Panc1 (cell line): Measurements from ENCODE around the gene AIFM1. TPM values are rescaled to one million over a fixed set of nuclear protein-coding genes. Genes with fewer than 3 reads are reported as not detected.

Experiments used
- ATAC-seq: fragments of 200-7000 bp; cut with Tn5 transposase; 2 replicates; pipeline ENCODE4 v1.9.1; 2020; ENCODE audit warnings: mild to moderate bottlenecking, moderate library complexity
- BruUV-seq: library from RNA; stranded (reverse); fragments of 400-500 nt; replicated peaks from 2 replicates; lab custom pipeline; 2021; lab: Mats Ljungman, UMichigan
- CTCF ChIA-PET: fragments of 300-600 bp; sonication (Branson Sonifier 250); formaldehyde crosslinking; loops from one replicate; lab custom pipeline; 2022; ENCODE audit warnings: antibody characterized with exemption; lab: Charles Lee
- POLR2A ChIA-PET: fragments of 300-600 bp; sonication (Branson Sonifier 250); formaldehyde crosslinking; loops from one replicate; lab custom pipeline; 2022; ENCODE audit warnings: antibody characterized with exemption; lab: Charles Lee
- DNase-seq: peaks from one replicate; pipeline ENCODE4 v3.0.0-alpha.2; 2010; ENCODE audit warnings: low read depth, low spot score
- H3K27ac ChIP-seq: 2 replicates; pipeline ENCODE4 v1.5.1; 2011; ENCODE audit warnings: mild to moderate bottlenecking, low read length, inconsistent platforms
- H3K27me3 ChIP-seq: fragments of 200-500 bp; sonication (Bioruptor generic); 2 replicates; pipeline ENCODE4 v1.6.0; 2014; ENCODE audit warnings: low read length, inconsistent platforms; ENCODE audit not compliant: control insufficient read depth, insufficient read depth
- H3K36me3 ChIP-seq: fragments of 200-500 bp; sonication (Bioruptor generic); 2 replicates; pipeline ENCODE4 v1.5.1; 2014; ENCODE audit warnings: inconsistent platforms, mild to moderate bottlenecking, low read length, moderate library complexity; ENCODE audit not compliant: control insufficient read depth, insufficient read depth
- H3K4me1 ChIP-seq: 2 replicates; pipeline ENCODE4 v1.5.1; 2011; ENCODE audit warnings: inconsistent platforms, mild to moderate bottlenecking, low read length, moderate library complexity; ENCODE audit not compliant: control insufficient read depth, insufficient read depth
- H3K4me3 ChIP-seq, 2 experiments: 2 replicates each; pipeline ENCODE4 v1.5.1; 2011 to 2012; ENCODE audit warnings: low read depth in 2 of 2, low read length in 2 of 2, mild to moderate bottlenecking in 2 of 2, inconsistent platforms in 1 of 2, moderate library complexity in 1 of 2
- H3K9me3 ChIP-seq: fragments of 200-500 bp; sonication (Bioruptor generic); 2 replicates; pipeline ENCODE4 v1.5.1; 2014; ENCODE audit warnings: low read depth, mild to moderate bottlenecking, inconsistent platforms, low read length, moderate library complexity; ENCODE audit not compliant: control insufficient read depth, insufficient read depth
- CTCF ChIP-seq: fragments of 450-650 bp; IDR thresholded peaks from 2 replicates; pipeline ENCODE4 v1.5.1; 2017; ENCODE audit warnings: mild to moderate bottlenecking
- POLR2AphosphoS5 ChIP-seq: IDR thresholded peaks from 2 replicates; pipeline ENCODE4 v1.6.1; 2012; ENCODE audit warnings: mild to moderate bottlenecking, low read depth, low read length, moderate library complexity
- REST ChIP-seq, 2 experiments: IDR thresholded peaks; 2 replicates each; pipeline ENCODE4 v1.6.1; 2011 to 2012; ENCODE audit warnings: low read depth in 2 of 2, control low read depth in 1 of 2, low read length in 1 of 2, mild to moderate bottlenecking in 1 of 2, moderate library complexity in 1 of 2; ENCODE audit not compliant: insufficient read depth in 1 of 2
- SIN3A ChIP-seq: IDR thresholded peaks from 2 replicates; pipeline ENCODE4 v1.6.1; 2012; ENCODE audit warnings: low read depth, mild to moderate bottlenecking, low read length, moderate library complexity, borderline replicate concordance; ENCODE audit not compliant: insufficient read depth
- TCF7L2 ChIP-seq: IDR thresholded peaks from 2 replicates; pipeline ENCODE4 v1.6.1; 2011; ENCODE audit warnings: mild to moderate bottlenecking, low read depth, low read length, inconsistent platforms
- in situ Hi-C: cut with HindIII; loops from 2 replicates; pipeline ENCODE4 v1.10.0; 2016; ENCODE audit warnings: low sequenced_read_pairs, low pct_unique_long_range_greater_than_20kb
- intact Hi-C: fragments of 100-400 bp; cut with micrococcal nuclease; formaldehyde crosslinking; loops from one replicate; pipeline ENCODE4 v1.10.0; 2022; ENCODE audit not compliant: unreplicated experiment
- total RNA-seq: library from RNA; stranded (reverse); gene quantifications from one replicate; pipeline ENCODE4 v1.2.1, GENCODE V29; 2021; ENCODE audit not compliant: unreplicated experiment

AIFM1 gene
- total RNA-seq, 1 experiment from 2014 or later: 96.6 TPM

GRCh38 chrX:130171446-130172126 lies 5.9 kb upstream of the AIFM1 start, which contains the start of gene RAB33A:
Gene RAB33A (plus strand): TSS chrX:130171962. CDS start chrX:130172063, 101 bp downstream.
- intact Hi-C loops: no loop called here
- CTCF ChIA-PET: interaction anchor here (0.6 kb wide), 1 partner anchor 51 kb away, joined by 4 read pairs; no protein-coding TSS in a partner anchor

More at GRCh38 chrX:130171446-130172126, 5.9 kb upstream of the AIFM1 start, which contains the start of gene RAB33A:
- Histone ChIP-seq H3K4me1 (peaks cover 33% of the 10 kb centered on the region), H3K4me3 (peak within 1 kb of the TSS; percentile 64 to 75), H3K36me3 (no peaks in the 10 kb centered on the region), H3K9me3 (no peaks in the 10 kb centered on the region), H3K27ac (peak within 1 kb of the TSS; percentile 74), H3K27me3 (no peaks in the 10 kb centered on the region)
- no peak for DNase-seq
- TF ChIP-seq TCF7L2 (no peak), POLR2AphosphoS5 (no peak), SIN3A (no peak), REST (IDR thresholded peaks at IDR 0.05; ENCODE audit: insufficient read depth in 1 of 2, low read depth in 2 of 2, low read length in 1 of 2) (no peak), CTCF (no peak)
- ATAC-seq: peak; percentile 71
- in situ Hi-C loops: no loop called here
- BruUV-seq: no TSS peak
- POLR2A ChIA-PET: no interaction called here
